Measurements from ENCODE around the gene CHCHD3.

CHCHD3 gene

GRCh38 chr7:132750530-132751217 is 331.2 kb downstream of the CHCHD3 start (continued):
- no peak for TF ChIP-seq CTCF (tag by site-specific recombination; IDR thresholded peaks at IDR 0.05)
- no peak for TF ChIP-seq ELK4 (IDR thresholded peaks at IDR 0.05; ENCODE audit: borderline replicate concordance, low read depth, low read length)
- no peak for TF ChIP-seq ZNF610 (tag by site-specific recombination; IDR thresholded peaks at IDR 0.05; ENCODE audit: borderline replicate concordance)
- peak; percentile 74 for TF ChIP-seq ZNF398 (tag by site-specific recombination; IDR thresholded peaks at IDR 0.05)
- no peak for TF ChIP-seq KLF8 (tag by site-specific recombination; IDR thresholded peaks at IDR 0.05)
- no peak for TF ChIP-seq ZNF473 (tag by site-specific recombination; IDR thresholded peaks at IDR 0.05)
- no peak for TF ChIP-seq ZNF777 (tag by site-specific recombination; IDR thresholded peaks at IDR 0.05; ENCODE audit: borderline replicate concordance)
- TF ChIP-seq ZNF24 (tag by site-specific recombination; IDR thresholded peaks at IDR 0.05), result no peak
- TF ChIP-seq ZNF843 (tag by site-specific recombination; IDR thresholded peaks at IDR 0.05), result no peak
- no peak for TF ChIP-seq ZSCAN16 (tag by site-specific recombination; IDR thresholded peaks at IDR 0.05)

GRCh38 chr7:132750096-132750495 is 331.8 kb downstream of the CHCHD3 start:
- no peak overlapping the region for H3K4me3 ChIP-seq (ENCODE audit: low read depth, low read length)
- POLR2A ChIA-PET, result no interaction called here
- CTCF ChIA-PET, result no interaction called here
- H3K9me3 ChIP-seq (ENCODE audit: control insufficient read depth, insufficient read depth, low read depth, low read length), result no peaks in the 10 kb centered on the region
- H3K36me3 ChIP-seq (ENCODE audit: control insufficient read depth in 2 of 2, insufficient read depth in 1 of 2, low read length in 2 of 2), result no peaks in the 10 kb centered on the region
- H3K4me1 ChIP-seq (ENCODE audit: control insufficient read depth, insufficient read depth, low read length), result no peaks in the 10 kb centered on the region
- H3K27ac ChIP-seq (ENCODE audit: extremely low read depth, low read depth, low read length), result no peak overlapping the region
- TF ChIP-seq ZBTB20 (tag by site-specific recombination; IDR thresholded peaks at IDR 0.05) (no peak), ZNF639 (tag by site-specific recombination; IDR thresholded peaks at IDR 0.05) (no peak)

GRCh38 chr7:132745510-132745909 is 336.4 kb downstream of the CHCHD3 start:
- CTCF ChIA-PET, result no interaction called here
- H3K4me3 ChIP-seq (ENCODE audit: low read depth, low read length), result no peak overlapping the region
- POLR2A ChIA-PET, result no interaction called here
- no peak for TF ChIP-seq ZNF433 (tag by site-specific recombination; IDR thresholded peaks at IDR 0.05; ENCODE audit: low read depth)
- no peak for TF ChIP-seq ZNF280D (tag by site-specific recombination; IDR thresholded peaks at IDR 0.05)
- no peaks in the 10 kb centered on the region for H3K9me3 ChIP-seq (ENCODE audit: control insufficient read depth, insufficient read depth, low read depth, low read length)
- no peaks in the 10 kb centered on the region for H3K36me3 ChIP-seq (ENCODE audit: control insufficient read depth in 2 of 2, insufficient read depth in 1 of 2, low read length in 2 of 2)
- no peaks in the 10 kb centered on the region for H3K4me1 ChIP-seq (ENCODE audit: control insufficient read depth, insufficient read depth, low read length)
- H3K27ac ChIP-seq (ENCODE audit: extremely low read depth, low read depth, low read length), result no peak overlapping the region
